RPMI7951 (cell line): ENCODE results near the gene MYF6. TPM values are rescaled to one million over a fixed set of nuclear protein-coding genes. Genes with fewer than 3 reads are reported as not detected.
A peak's percentile ranks its signal among the peaks of the same experiment; 100 is the strongest.

Experiments used
- DNase-seq: peaks from one replicate; pipeline ENCODE4 v3.0.0-alpha.2; 2012; ENCODE audit warnings: low read depth
- total RNA-seq: library from RNA; depleted of rRNA; stranded (reverse); fragments of >200 nt; shearing (Covaris generic); gene quantifications from 2 replicates; pipeline ENCODE4 v1.2.3, GENCODE V29; 2014; rRNA removed

Gene MYF6
- not detected in 2 replicates for total RNA-seq

DNA sequence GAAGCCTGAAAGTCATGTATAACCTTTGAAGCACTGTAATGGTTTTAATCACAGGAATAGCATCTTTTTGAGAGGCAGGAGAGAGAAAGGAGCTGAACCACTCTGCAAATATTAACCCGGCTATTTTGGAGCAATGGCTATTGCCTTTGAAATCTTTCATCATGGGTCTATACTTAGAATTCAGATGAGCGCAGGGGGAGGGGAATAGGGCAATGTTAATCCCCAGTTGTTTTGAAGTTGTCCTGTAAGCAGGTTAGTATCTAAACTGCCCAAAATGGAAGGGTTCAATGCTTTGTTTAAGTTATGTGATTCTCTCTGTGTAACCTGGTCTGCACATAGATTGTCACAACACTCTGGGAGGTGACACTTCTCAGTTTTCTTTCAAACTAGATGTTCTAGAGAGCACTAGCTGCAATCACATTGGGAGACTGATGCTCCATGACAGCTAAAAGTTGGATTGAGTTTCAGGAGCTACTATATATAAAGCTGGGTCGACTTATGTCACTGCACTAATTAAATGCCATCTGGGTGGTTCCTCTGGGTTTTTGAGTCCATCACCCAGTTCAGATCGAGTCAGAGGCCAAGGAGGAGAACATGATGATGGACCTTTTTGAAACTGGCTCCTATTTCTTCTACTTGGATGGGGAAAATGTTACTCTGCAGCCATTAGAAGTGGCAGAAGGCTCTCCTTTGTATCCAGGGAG lies at the start of gene MYF6:
MYF6 (plus strand) TSS at position 509 of the 704 bp plus-strand sequence; CDS start at position 595, 86 bp downstream.
- no peak for DNase-seq

DNA sequence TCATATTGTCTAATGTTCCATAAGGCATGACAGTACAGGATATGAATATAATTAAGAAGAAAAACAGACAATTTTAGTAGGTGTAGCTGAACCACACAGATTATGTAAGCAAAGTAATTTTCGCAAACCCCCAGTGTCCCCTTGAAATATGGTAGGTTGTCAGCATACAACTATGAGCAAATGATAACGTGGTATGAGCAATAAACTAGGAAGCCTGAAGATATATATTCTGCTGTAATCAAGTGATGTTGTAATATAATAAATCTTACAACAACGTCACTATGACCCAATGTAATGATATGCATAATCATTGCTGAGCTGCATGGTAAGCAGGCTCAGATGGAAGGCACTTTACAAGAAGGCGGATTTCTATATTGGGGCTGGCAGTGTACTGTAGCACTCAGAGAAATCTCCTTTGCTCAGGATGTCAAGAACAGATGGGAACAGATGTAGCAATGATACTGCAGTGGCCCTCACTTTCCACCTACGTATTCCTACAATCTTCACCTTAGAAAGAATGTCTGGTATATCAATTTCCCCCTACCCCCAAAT lies 47.8 kb upstream of the MYF6 start:
- no peak for DNase-seq

DNA sequence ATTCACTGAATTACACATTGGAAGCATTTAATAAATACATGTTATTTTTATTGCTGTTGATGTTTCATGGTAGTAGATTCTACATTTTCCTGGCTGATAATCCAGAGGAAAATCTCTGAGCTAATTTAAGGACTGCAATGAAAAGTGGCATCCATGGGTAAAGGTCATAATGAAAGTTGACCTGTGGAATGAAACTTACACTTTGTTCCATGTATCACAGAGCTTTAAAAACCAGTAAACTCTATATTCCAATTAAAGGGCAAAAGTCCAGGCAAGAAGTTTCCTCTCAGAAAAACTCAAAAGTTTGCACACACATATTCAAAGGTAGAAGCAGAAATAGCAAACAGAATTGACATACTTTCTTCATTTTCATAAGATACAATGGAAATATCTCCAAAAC lies 44.8 kb upstream of the MYF6 start:
- no peak for DNase-seq

DNA sequence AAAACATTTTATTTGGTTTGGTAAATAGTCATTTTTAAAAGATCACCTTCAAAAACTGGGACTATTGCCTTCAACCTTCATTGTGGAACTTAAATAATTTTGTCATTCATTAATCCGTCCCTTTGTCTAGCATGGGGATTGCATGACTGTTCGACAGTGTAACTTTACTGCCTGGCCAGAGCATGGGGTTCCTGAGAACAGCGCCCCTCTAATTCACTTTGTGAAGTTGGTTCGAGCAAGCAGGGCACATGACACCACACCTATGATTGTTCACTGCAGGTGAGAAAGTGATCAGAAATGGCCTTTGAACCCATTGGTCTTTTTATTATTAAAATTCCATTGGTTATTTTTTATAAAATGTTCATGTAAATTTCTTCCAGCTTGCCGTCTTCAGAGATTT lies 37.2 kb upstream of the MYF6 start:
- no peak for DNase-seq

DNA sequence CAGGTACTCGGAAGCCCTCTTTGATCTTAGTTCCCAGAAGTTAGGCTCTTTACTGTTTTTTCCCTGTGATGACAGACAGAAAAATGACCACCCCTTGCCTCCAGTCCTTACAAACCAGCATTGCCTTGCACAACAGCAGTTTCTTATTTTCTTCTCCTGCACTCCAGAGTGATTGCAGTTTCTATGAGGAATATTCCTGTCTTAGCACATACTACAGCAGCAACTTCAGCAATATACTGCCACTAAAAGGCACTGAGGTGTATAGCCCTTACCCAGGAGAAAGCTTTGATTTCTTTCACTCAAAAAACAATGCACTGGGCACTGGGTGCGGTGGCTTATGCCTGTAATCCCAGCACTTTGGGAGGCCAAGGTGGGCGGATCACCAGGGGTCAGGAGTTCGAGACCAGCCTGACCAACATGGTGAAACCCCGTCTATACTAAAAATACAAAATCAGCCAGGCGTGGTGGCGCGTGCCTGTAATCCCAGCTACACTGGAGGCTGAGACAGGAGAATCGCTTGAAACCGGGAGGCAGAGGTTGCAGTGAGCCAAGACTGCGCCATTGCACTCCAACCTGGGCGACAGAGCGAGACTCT lies 31.3 kb upstream of the MYF6 start:
- DNase-seq = peak; percentile 5

DNA sequence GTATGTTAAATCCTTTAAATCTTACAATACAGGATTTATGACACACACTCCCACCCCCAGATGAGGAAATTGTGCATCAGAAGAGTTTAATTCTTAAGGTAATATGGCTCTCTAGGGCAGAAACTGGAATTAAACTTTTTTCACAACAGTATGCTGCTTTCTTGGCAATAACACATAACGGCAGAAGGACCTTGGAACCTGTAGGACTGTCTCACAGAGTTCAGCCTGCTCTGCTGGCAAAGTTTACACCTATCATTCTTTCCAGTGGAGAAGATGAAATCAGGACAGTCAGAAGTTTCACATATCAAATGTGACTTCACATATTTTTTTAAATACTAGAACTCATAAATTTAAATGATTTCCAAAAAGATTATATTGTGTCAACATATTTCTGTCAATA lies 30.6 kb upstream of the MYF6 start:
- no peak for DNase-seq

DNA sequence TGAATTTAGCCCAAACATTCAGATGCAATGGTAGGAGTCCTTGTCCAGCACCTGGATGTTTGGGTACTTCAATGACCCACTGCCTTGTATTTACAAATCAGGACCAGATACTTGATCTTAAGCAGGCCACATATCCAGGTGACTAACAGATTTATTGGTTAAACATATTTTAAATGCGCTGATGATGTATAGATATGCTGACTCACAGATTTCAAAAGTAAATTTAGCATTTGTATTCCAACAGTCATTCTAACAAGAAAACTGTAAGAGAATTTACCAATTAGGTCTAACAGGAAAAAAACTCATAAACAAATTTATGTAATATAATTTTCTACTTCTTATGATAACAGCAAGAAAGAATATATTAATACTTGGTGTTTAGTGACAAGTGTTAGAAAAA lies 29.4 kb upstream of the MYF6 start:
- DNase-seq = no peak

DNA sequence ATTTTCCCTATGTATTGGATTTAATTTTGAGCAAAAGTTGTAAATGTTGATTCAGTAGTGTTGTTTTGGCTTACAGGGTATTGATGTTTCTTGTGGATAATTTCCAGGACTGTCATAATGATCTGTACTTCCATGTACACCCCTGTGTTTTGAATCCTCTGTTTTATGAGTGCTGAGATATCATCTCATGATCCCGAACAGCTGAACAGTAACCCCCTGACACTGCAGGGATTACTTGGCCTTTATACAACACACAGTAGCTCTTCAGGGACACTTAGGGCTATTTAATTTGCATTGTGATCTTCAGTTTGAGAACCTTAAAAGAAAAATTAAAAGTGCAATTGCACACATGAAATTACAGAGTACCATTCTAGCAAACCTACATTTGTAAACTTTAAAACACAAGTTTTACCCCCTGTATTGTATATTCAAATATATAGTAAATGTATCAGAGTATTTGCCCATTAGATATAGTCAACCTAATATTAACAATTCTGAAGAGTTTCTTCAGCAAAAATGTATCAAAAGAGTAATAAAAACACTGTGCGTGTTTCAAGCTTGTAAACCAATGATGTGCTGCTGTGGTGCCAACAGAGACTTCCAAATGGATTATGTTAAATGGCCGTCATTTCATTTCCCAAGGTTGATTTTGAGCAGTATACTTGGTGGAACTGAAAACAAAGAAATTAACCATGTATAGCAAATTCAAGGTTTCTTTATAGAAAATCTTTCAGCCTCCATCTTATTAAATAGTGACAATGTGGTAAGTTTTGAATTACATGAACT lies 27.9 kb upstream of the MYF6 start:
- DNase-seq = no peak

DNA sequence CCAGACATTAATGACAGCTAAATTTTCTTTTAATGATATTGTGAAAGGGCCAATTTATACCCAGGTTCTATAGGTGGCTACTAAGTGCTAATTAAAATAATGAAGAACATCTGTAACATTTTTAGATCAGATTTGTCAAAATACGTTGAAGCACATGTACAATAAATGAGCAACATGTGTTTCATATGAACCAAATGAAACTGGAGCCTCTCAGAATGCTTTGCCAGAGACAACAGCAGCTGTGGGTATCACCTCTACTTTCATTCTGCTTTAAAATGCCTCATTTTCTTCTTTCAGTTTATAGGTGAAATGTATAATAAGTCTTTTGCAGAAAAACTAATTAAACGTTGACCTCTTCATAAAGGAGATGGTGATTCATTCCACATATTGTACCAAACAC lies 26.1 kb upstream of the MYF6 start:
- DNase-seq = no peak

DNA sequence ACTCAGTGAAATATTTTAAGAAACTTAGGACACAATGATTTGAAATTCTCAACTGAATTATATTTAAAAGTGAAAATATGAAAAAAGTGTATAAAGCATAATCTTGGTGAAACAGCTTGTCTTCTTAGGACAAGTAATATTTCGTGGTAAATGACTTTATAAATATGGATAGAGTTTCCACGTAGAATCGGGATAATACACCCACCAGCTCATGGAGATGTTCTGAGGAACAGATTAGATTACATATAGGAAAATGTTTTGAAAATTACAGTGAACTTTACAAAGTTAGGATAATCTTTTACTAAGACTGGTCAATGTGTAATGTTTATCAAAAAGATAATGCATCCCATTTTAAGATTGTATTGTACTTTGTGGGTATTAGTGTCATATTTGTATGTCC lies 25.6 kb upstream of the MYF6 start:
- no peak for DNase-seq

DNA sequence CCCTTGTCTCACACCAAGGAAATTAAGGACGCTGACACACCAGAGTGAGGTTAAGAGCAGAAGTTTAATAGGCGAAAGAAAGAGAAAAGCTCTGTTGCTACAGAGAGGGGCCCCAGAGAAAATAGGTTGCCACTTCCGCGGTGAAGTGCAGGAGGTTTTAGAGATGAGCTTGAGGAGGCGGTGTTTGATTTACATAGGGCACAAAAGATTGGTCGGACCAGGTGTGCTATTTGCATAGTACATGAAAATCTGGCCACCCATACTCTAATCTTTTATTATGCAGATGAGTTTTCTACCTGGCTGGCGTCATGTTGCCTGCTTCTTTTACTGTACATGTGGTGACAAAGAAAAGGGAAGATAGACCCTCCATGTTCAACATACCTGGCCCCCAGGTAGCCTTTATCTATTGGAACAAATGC lies 23.3 kb upstream of the MYF6 start:
- DNase-seq = no peak

DNA sequence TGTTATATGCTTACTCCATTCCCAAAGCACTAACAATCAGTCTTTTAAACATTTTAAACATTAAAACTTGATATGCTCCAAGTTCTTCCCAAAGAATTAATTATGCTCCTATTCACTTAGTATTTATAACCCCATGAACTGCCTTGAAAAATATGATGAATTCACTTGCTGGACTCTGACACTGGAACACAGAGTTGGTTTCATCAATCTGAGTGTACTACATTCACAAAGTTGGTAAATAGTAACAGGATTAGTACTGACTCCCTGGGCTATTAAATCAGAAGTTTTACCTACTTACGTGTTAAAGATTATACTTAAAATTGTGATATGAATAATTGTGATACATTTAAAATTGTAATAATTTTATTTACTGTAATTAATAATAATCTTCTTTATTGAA lies 17.3 kb upstream of the MYF6 start:
- no peak for DNase-seq

DNA sequence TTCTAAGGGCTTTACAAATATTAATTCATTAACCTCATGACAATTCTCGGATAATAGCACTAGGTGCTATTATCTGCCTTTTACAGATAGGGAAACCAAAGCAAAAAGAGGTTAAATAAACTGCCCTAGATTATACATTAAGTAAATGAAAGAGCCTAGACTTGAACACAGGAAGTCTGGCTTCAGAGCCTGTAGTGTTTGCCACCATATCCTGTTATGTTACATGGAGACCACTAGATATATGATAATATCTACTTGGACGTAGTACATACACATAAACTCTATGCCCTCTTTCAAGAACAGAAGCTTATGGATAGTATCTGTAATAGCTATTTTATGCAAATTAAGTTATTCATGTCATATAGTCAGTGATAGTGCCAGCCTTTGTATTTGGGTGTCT lies 16.9 kb upstream of the MYF6 start:
- DNase-seq = no peak

DNA sequence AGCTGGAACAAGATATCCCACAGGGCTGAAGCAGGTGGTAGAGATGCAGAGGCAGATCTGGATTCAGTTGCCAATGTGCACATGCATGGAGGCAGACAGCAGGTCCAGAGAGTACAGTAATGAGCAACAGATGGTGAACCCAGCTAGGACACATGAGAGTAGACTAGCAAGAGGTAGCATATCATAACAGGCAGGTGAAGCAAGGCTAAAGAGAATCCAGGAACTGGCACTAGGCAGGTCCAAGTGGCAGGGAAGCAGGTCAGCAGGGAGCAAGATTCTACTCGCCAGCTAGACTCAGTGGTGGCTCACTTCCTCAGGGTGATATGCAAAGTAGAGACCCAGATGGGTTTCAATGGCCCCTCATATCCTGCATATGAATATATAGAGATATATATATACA lies 15.3 kb upstream of the MYF6 start:
- DNase-seq = no peak

DNA sequence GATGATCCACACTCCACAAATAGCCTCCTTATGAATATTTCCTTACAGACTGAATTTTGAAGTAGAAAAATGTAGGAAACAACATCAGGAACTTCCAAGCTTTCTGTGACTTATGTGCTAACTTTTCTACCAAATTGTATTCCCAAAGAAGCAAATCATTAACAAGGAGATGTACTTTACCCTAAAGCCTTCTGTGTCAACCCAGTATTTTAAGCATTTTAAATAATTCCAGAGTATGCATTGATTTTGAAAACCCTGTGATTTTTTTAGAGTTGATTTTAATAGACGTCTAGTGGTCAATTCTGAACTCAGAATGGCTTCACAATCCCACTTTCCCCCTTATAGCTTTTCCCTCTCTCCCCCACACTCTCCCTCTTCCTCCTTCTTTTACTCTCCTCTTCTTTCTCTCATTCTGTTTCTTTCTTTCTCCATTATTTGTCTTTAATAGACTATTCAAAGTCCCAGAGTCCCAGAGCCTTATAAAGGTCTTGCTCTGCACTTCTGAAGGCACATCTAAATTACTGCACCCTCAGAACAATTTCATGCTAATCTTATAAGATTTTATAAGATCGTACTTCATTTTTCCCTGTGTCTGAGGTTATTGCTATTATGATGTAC lies 10.1 kb upstream of the MYF6 start:
- no peak for DNase-seq

DNA sequence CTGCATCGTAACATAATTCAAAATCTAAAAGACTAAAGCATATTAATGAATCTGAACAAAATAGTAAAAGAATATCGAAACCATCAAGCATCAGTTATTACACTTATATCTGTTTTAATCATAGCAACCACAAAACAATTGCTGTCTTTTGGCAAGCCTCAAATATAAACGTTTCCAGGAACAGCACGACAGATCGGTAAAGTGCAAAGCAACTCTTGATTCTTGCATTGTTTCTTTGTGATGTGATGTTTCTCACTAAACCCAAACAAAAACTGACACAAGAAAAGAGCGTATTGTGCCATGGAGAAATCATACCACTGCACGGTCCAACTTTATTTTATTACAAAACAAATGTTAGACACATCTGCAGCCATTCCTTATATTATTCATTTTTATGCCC lies 9.2 kb upstream of the MYF6 start:
- no peak for DNase-seq

DNA sequence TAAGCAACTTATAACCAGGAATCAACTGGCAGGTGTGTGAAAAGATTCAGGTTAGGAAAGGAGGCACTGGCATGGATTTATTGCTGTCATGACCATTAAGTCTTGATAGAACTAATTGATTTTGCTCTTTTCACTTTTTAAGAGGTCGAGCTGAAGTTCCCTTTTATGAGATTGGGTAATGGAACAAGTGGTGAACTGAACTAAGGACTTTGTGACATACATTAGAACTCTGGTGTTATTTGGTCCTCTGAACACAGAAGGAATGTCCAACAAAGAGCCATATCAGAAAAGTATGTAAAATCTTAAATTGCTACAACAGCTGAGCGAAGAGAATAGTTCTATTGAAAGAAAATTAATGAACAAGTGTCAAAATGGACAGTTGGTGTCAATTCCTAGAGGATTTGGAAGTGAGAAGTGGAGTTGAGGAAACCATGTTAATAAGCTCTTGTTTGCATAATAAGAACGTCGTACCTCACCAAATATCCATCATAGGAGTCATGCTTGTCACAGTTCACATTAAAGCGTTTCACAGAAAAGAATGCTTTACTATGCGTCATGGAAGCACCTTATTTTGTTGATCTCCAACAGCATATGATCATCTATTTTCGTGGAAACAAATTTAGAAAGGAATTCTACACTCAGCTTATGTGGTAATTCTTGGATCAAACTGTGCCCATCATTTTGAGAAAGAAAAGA lies 8.4 kb upstream of the MYF6 start:
- no peak for DNase-seq

DNA sequence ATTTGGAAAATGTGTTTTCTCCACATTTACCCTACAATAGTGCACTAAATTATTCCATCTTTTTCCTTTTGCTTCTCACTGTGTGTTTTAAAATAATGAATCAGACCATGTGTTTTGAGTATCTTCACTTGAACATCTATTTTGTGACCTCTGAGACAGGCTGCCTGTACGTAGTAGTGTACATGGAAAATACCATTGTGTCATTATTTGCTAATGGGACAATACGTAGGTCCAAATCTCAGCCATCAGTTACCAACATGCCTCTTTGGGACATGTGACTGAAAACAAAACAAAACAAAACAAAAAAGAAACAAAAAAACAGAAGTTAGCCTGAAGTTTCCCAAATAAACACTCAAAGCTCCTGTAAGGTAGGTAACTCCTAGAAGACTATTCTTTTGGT lies 7.1 kb upstream of the MYF6 start:
- no peak for DNase-seq

DNA sequence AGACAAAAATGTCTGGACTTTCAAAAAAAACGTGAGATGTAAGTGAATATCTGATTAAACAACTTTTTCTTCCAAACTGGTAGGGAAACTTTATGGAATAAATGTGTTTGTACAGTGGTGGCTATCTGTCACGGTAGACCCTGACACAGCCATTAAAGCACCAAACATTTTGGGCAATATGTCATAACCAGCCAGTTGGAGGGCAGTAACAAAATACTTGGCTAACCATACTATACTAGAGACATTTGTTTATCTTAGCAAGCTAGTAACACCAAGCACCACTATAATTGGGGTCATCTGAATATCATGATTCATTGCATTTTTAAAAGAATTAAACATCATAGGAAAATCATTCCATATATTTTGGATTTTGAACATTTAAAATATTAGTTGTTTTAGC lies 6.0 kb upstream of the MYF6 start:
- no peak for DNase-seq

DNA sequence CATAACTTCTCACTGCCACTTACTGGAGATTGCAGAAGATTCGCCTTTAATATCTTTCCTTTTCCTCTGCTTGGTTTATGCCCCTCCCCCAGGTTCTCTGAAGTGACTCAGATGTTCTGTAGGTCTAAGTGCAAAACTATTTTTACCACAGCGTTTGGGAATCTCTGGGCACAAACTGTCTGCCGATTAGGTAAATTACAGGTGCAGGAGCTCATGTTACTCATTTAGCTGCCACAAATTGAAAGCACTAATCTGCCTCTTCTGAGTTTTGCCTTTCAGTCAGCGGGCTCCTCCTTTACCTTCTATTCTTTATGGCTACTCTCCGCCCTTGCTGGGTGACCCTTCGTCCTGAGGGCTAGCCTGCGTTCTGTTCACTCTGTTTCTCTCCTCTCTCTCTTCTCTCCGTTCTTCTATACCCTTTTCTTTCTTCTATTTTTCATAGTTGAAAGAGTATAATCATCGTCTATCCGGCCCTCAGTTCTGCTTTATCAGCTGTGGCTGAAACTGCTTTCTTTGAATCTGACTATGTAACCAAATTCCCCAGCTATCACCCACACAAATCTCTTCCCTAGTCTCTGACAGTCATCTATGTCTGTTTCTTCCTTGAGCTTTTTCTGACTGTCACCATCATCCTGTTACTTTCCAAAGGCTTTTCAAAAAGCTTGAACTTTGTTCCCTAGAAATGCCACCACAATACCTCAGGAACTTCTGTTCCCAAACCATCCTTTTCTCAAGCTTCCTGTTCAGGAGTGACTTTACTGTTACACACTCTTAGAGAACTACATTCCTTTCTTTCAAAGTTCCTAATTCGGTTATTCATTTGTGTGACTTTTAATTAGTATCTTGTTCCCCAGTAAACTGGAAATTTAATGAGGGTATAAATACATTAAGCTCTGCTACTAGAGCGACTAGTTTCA lies 4.3 kb upstream of the MYF6 start:
- peak; percentile 42 for DNase-seq

DNA sequence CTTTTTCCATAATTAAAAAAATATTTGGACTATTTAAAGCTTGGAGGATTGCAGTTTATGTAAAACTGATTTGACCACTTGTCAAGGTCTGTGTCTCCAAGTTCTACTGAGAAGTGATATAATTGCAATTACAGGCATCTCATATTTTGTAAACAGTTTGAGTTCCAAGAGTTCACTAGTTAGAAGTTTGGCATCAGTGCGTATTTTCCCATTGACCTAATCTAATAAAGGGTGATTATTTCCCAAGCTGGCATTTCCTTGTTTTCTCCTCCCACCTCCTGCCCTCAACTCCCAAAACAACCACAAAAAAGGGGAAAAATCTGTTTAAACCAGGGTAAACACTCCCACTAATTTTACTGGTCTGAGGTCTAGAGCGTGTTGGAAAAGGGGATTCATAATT lies 3.0 kb upstream of the MYF6 start:
- no peak for DNase-seq
